Heart left ventricle (tissue), 16 donors: ENCODE results near the gene DLGAP4. TPM values are rescaled to one million over a fixed set of nuclear protein-coding genes. Genes with fewer than 3 reads are reported as not detected.

ENCODE experiments used
- ATAC-seq, 4 donors: fragments of 200-7000 bp; cut with Tn5 transposase; one replicate each; pipeline ENCODE4 v1.9.1; 2020 to 2022; ENCODE audit warnings: moderate library complexity in 4 of 4, mild to moderate bottlenecking in 3 of 4, moderate number of reproducible peaks in 1 of 4
- DNase-seq, 5 donors: peaks; one replicate each; pipeline ENCODE4 v3.0.0-alpha.2; 2020
- H3K27ac ChIP-seq, 12 donors: fragments of 200-600 bp; sonication (generic) in 4 of 12; one replicate each; pipeline versions ENCODE4 v1.5.0 to v1.8.0; 2016 to 2022; ENCODE audit warnings: mild to moderate bottlenecking in 2 of 12
- H3K27me3 ChIP-seq, 9 donors: fragments of 200-600 bp; sonication (generic) in 2 of 9; one replicate each; pipeline versions ENCODE4 v1.5.1 to v1.8.0; 2016 to 2022; ENCODE audit warnings: mild to moderate bottlenecking in 3 of 9
- H3K36me3 ChIP-seq, 9 donors: fragments of 200-600 bp; sonication (generic) in 2 of 9; one replicate each; pipeline versions ENCODE4 v1.5.0 to v1.8.0; 2018 to 2022; ENCODE audit warnings: mild to moderate bottlenecking in 2 of 9
- H3K4me1 ChIP-seq, 12 donors: fragments of 200-600 bp; sonication (generic) in 4 of 12; one replicate each; pipeline versions ENCODE4 v1.5.0 to v1.8.0; 2016 to 2022; ENCODE audit warnings: mild to moderate bottlenecking in 3 of 12
- H3K4me3 ChIP-seq, 12 donors: fragments of 200-600 bp; sonication (generic) in 4 of 12; one replicate each; pipeline versions ENCODE4 v1.5.0 to v1.8.0; 2017 to 2022; ENCODE audit warnings: mild to moderate bottlenecking in 9 of 12, moderate library complexity in 4 of 12
- H3K9me3 ChIP-seq, 12 donors: fragments of 200-600 bp; sonication (generic) in 4 of 12; one replicate each; pipeline versions ENCODE4 v1.5.0 to v1.8.0; 2016 to 2022; ENCODE audit warnings: mild to moderate bottlenecking in 1 of 12
- CTCF ChIP-seq, 12 donors: fragments of 200-600 bp; sonication (generic) in 4 of 12; IDR thresholded peaks; one replicate each; pipeline versions ENCODE4 v1.5.0 to v1.8.0; 2018 to 2022; ENCODE audit warnings: antibody characterized with exemption in 12 of 12, mild to moderate bottlenecking in 5 of 12
- POLR2A ChIP-seq, 2 donors: fragments of 450-650 bp; IDR thresholded peaks; one replicate each; pipeline ENCODE4 v1.6.1; 2017; ENCODE audit warnings: antibody characterized with exemption in 2 of 2, mild to moderate bottlenecking in 2 of 2, moderate library complexity in 2 of 2
- WGBS, 4 donors: extraction: QIAGEN DNeasy Blood & Tissue Kit in 2 of 4; methylation state at CpG; one replicate each; pipeline versions ENCODE4 v1.1.5 to v1.1.7; 2013 to 2018; 5-methylcytosine and 5-hydroxymethylcytosine counted together
- intact Hi-C, 10 donors: fragments of 100-400 bp; cut with DNase I; formaldehyde crosslinking; loops; one replicate each; pipeline versions ENCODE4 v1.11.1 to v1.14.2; 2022
- polyA plus RNA-seq, 2 donors: library from polyadenylated mRNA; stranded (reverse); fragments of 200-250 nt; gene quantifications; one replicate each; pipeline ENCODE4 v1.2.3, GENCODE V29; 2013
- total RNA-seq, 9 donors: library from RNA; depleted of rRNA in 2 of 9; stranded (reverse); fragments of >200 nt in 2 of 9; fragmentation: NEBNext Ultra II Directional in 3 of 9; extraction: Animal tissue kit (Norgen Biotek cat#: 25700) in 3 of 9; gene quantifications; one replicate each; pipeline versions ENCODE4 v1.1.0 to v1.2.4, GENCODE V29; 2016 to 2023
- donor health status: ischemic (EF 13 %, LVEDD 7.1; RV severe dilation, severe dysfunction).
- donor health status: healthy with polysubstance abuse.
- donor health status: DM: no; HTN: yes; CAD: no.
- donor health status: DM: no; HTN: no; CAD: no.
- donor health status: ischemic (EF 25% LVEDD 6.9; RV normal size, moderate dysfunction).
- donor health status: ischemic (EF 25% LVEDD 5.7; RV mildly dilated, moderate dysfunction).
- donor health status: healthy.
- donor health status: DM: yes; HTN: yes; CAD: no.
- donor health status: ischemic (EF 35%, LVEDD 5.7; RV mildly dilated, moderate dysfunction).
- donor health status: nonischemic (EF 11% LVEDD 7.7; RV severe dilation, severe dysfunction).
- donor health status: DM: yes; HTN: yes; CAD: no.
- donor health status: PGD.
- donor health status: ischemic (EF 29% LVEDD 5.4; RV normal size, mild dysfunction).
- donor health status: nonischemic (EF 23%, LVEDD 6.1; RV moderate dilation, normal function).

Gene DLGAP4
- total and polyA plus RNA-seq, 11 donors = 25.6 to 76.7 (median 55.1) TPM

DNA sequence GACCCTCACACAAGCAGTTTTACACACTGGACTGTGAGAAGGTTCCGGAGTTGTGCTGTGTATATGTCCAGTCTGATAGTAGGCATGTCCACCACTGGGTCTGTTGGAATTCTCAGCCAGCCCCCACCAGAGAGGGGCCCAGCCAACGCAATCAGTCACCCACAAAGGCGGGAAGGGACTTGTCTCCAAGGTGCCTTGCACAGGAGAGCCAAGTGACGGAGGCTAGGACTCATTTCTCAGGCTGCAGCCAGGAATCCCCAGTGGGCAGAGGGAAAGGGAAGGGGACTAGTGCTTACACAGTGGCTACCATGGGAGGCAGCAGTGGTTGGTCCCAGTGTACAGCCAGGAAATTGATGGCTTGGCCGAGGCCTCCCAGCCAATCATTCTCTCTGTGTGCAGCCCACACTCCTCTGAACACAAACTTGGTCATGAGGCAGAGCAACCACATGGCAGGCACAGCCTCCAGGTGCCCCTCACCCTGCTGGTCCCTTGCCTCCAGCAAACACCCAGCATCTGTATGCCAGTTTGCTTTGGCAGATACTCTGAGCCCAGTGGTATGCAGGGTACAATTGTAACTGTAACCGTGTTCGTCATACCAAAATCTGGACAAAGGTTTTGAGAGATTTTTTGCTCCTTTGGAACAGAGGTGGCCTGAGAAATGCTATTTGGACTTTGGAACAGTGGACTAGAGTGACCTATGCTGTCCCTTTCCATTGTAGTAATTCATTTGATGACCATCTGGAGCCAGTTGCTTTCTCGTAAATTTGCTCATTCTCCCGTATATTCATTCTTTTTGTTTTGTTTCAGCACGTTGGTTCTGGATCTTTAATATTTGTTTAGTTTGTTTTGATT is 162.2 kb downstream of the DLGAP4 start:
- intact Hi-C loops = loop anchor here in 2 of 10 donors (5.0 kb wide), 1 partner anchor 74 kb away; the partner anchor contains the start of gene MYL9 (in 2 of the 2)
- DNase-seq (peak in 1 of 5 donors; percentile 33), ATAC-seq (peak; percentile 27 to 48 (median 41))
- H3K27ac ChIP-seq = peak overlapping the region in 11 of 12 donors; percentile 8 to 100 (median 55)
- no peak overlapping the region for H3K4me3 ChIP-seq
- no peaks in the 10 kb centered on the region for H3K9me3 ChIP-seq
- WGBS, 4 donors = 37 to 61% (median 51%) methylated on average over 9 to 10 of the region's 10 CpGs
- H3K27me3 ChIP-seq = no peaks in the 10 kb centered on the region
- TF ChIP-seq POLR2A (IDR thresholded peaks at IDR 0.05) = no peak
- TF ChIP-seq CTCF (IDR thresholded peaks at IDR 0.05) = peak in 1 of 12 donors; percentile 4
- peaks cover 20 to 100% (median 97%) of the 10 kb centered on the region in 12 donors for H3K4me1 ChIP-seq
- peaks cover 0 to 7% (median 0%) of the 10 kb centered on the region in 9 donors for H3K36me3 ChIP-seq

DNA sequence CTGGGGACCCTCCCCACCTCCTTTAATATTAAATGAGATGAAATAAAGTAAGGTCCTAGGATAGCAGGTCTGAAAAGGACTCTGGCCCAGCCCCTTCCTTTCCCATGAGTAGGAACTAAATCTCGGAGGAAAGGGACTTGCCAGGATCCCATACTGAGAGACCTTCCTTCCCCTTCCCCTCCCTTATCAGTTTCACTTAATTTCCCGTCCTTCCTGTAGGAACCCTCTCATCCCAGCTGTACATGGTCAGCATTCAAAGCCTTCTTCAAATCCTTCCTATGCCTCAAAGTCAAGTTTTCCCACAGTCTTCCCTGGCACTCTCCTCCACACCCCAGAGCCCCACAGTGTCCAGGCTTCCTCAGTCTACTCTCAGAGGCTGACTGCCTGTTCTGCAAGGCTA is 163.8 kb downstream of the DLGAP4 start:
- no peaks in the 10 kb centered on the region for H3K9me3 ChIP-seq
- H3K27me3 ChIP-seq = no peaks in the 10 kb centered on the region
- intact Hi-C loops = loop anchor here in 2 of 10 donors (5.0 kb wide), 1 partner anchor 72 kb away; the partner anchor contains the start of gene MYL9 (in 2 of the 2)
- H3K27ac ChIP-seq = peak overlapping the region in 5 of 12 donors; percentile 13 to 28 (median 14)
- H3K4me3 ChIP-seq = no peak overlapping the region
- peaks cover 0 to 7% (median 0%) of the 10 kb centered on the region in 9 donors for H3K36me3 ChIP-seq
- WGBS, 4 donors = 19 to 41% (median 31%) methylated on average over 2 of the region's 2 CpGs
- no peak for TF ChIP-seq CTCF (IDR thresholded peaks at IDR 0.05)
- TF ChIP-seq POLR2A (IDR thresholded peaks at IDR 0.05) = no peak
- DNase-seq = peak in 1 of 5 donors; percentile 3
- peaks cover 16 to 100% (median 97%) of the 10 kb centered on the region in 12 donors for H3K4me1 ChIP-seq
- ATAC-seq = no peak

GRCh38 chr20:36471885-36472636 is 165.9 kb downstream of the DLGAP4 start:
- intact Hi-C loops = no loop called here

More at GRCh38 chr20:36471885-36472636, 165.9 kb downstream of the DLGAP4 start:
- peak overlapping the region; percentile 11 to 86 (median 54) for H3K27ac ChIP-seq
- ATAC-seq = no peak
- peak overlapping the region in 3 of 12 donors; percentile 38 to 43 (median 38) for H3K4me3 ChIP-seq
- TF ChIP-seq CTCF (IDR thresholded peaks at IDR 0.05) = no peak
- TF ChIP-seq POLR2A (IDR thresholded peaks at IDR 0.05) = no peak
- H3K36me3 ChIP-seq = peaks cover 0 to 9% (median under 1%) of the 10 kb centered on the region in 9 donors
- DNase-seq = no peak
- no peaks in the 10 kb centered on the region for H3K27me3 ChIP-seq
- 63 to 80% (median 68%) methylated on average over 9 of the region's 9 CpGs for WGBS, 4 donors
- peaks cover 6 to 85% (median 77%) of the 10 kb centered on the region in 12 donors for H3K4me1 ChIP-seq
- no peaks in the 10 kb centered on the region for H3K9me3 ChIP-seq
